HT-29 (cell line): Measurements from ENCODE around the gene B3GNT8. TPM values are rescaled to one million over a fixed set of nuclear protein-coding genes. Genes with fewer than 3 reads are reported as not detected.
"Not testable (repeated sequence)": the region's sequence is repeated elsewhere in the genome, so short reads cannot be mapped to it uniquely, and the experiment has no call there.

ENCODE experiments used
- DNase-seq: peaks from one replicate; pipeline ENCODE4 v3.0.0-alpha.2; 2015; ENCODE audit warnings: low spot score
- small RNA-seq: library from RNA; depleted of rRNA; stranded (forward); fragments of <200 nt; gene quantifications from one replicate; pipeline ENCODE3, GENCODE V24; 2014
- total RNA-seq: library from RNA; depleted of rRNA; stranded (reverse); fragments of >200 nt; shearing (Covaris generic); gene quantifications from 2 replicates; pipeline ENCODE4 v1.2.3, GENCODE V29; 2014; rRNA removed

B3GNT8 gene
- total RNA-seq, 1 experiment from 2014 or later: 2.9 TPM

GRCh38 chr19:41392775-41393174 is 34.4 kb downstream of the B3GNT8 start:
- no peak for DNase-seq

GRCh38 chr19:41391618-41392017 is 35.6 kb downstream of the B3GNT8 start:
- no peak for DNase-seq

GRCh38 chr19:41386442-41386841 is 40.7 kb downstream of the B3GNT8 start:
- DNase-seq: no peak

- DNase-seq: no peak
These were observed 42.8 kb downstream of the B3GNT8 start for GRCh38 chr19:41384351-41384750.

GRCh38 chr19:41381536-41381935 is 45.6 kb downstream of the B3GNT8 start:
- DNase-seq: not testable (repeated sequence)

- DNase-seq: no peak
These were observed 49.0 kb downstream of the B3GNT8 start for GRCh38 chr19:41377977-41378709.

- no peak for DNase-seq
These were observed 50.2 kb downstream of the B3GNT8 start for GRCh38 chr19:41376998-41377365.

GRCh38 chr19:41376241-41376997 is 50.8 kb downstream of the B3GNT8 start, which contains the start of gene TMEM91:
Gene TMEM91 (plus strand): TSS chr19:41376533. CDS start chr19:41378310, 1,777 bp downstream.
- no peak for DNase-seq

Small RNA genes lying within 50 kb of the gene (small RNA-seq; reads per million reads assigned to genes)
- gene RF00017: not detected

Other genes starting within 250 kb of the B3GNT8 start
- gene CYP2S1, start 234.2 kb downstream of the B3GNT8 start, total RNA-seq: 18.2 and 31.4 TPM in 2 replicates
- gene AXL, start 208.2 kb downstream of the B3GNT8 start, total RNA-seq: 1.5 and 1.7 TPM in 2 replicates
- 294 and 300 TPM in 2 replicates for gene HNRNPUL1, start 163.0 kb downstream of the B3GNT8 start, total RNA-seq
- gene CCDC97, start 117.2 kb downstream of the B3GNT8 start, total RNA-seq: 34.5 and 39.5 TPM in 2 replicates
- gene TGFB1, start 73.5 kb downstream of the B3GNT8 start, total RNA-seq: 2.5 and 2.6 TPM in 2 replicates
- gene B9D2, start 63.2 kb downstream of the B3GNT8 start, total RNA-seq: 26.9 and 32.1 TPM in 2 replicates
- 10.2 and 11.0 TPM in 2 replicates for gene TMEM91, start 50.8 kb downstream of the B3GNT8 start, total RNA-seq
- gene EXOSC5, start 30.0 kb downstream of the B3GNT8 start, total RNA-seq: 101 and 108 TPM in 2 replicates
- gene BCKDHA, start 29.6 kb downstream of the B3GNT8 start, total RNA-seq: 202 and 212 TPM in 2 replicates
- gene DMAC2, start 12.5 kb upstream of the B3GNT8 start, total RNA-seq: 68.8 and 77.9 TPM in 2 replicates
- gene ERICH4, start 15.8 kb upstream of the B3GNT8 start, total RNA-seq: not detected in 2 replicates
- not detected in 2 replicates for gene CEACAM21, start 148.8 kb upstream of the B3GNT8 start, total RNA-seq
- not detected in 2 replicates for gene CEACAM4, start 199.7 kb upstream of the B3GNT8 start, total RNA-seq